HEK293T (cell line): ENCODE results near the gene RIPK1.

Experiments used
- ELF4 ChIP-seq: fragments of 450-650 bp; IDR thresholded peaks from 2 replicates; pipeline ENCODE4 v1.6.1; 2017; ENCODE audit warnings: antibody characterized with exemption
- LEF1 ChIP-seq: fragments of 450-650 bp; IDR thresholded peaks from 2 replicates; pipeline ENCODE4 v1.6.1; 2017; ENCODE audit warnings: mild to moderate bottlenecking, borderline replicate concordance
- NFRKB ChIP-seq: fragments of 450-650 bp; IDR thresholded peaks from 2 replicates; pipeline ENCODE4 v1.6.1; 2016; ENCODE audit warnings: mild to moderate bottlenecking, moderate library complexity
- TARDBP ChIP-seq: fragments of 450-650 bp; IDR thresholded peaks from 2 replicates; pipeline ENCODE4 v1.6.1; 2016

- TF ChIP-seq LEF1 (no peak), TARDBP (no peak), ELF4 (no peak), NFRKB (no peak)
Observed at GRCh38 chr6:3124667-3125066, 56.4 kb downstream of the RIPK1 start.
